Measurements from ENCODE around the gene SIX2. TPM values are rescaled to one million over a fixed set of nuclear protein-coding genes. Genes with fewer than 3 reads are reported as not detected.

SIX2 gene
- total and polyA plus RNA-seq, 2 of the 13 experiments (the other 11 are each of a cell fraction or from before 2014, with no cell fraction given), result not detected

- 26% methylated on average over 11 of the region's 11 CpGs for WGBS (ENCODE audit: low lambda C conversion rate)
- H3K9me3 ChIP-seq (ENCODE audit: low read length), result no peaks in the 10 kb centered on the region
- no peak overlapping the region for H3K9ac ChIP-seq (ENCODE audit: insufficient read depth, low read depth, low read length)
- peak; percentile 30; the same call in 2 of the 3 replicates for ATAC-seq
- POLR2A ChIA-PET, result no interaction called here
- TF ChIP-seq GABPA (IDR thresholded peaks at IDR 0.05; ENCODE audit: low read depth, low read length) (no peak), GABPA (CRISPR knock-in tag; IDR thresholded peaks at IDR 0.05; ENCODE audit: low read depth) (peak; percentile 62), RARA (CRISPR knock-in tag; IDR thresholded peaks at IDR 0.05) (peak; percentile 26; the same call in 1 of the 2 replicates), NR2C2 (CRISPR knock-in tag; IDR thresholded peaks at IDR 0.05; ENCODE audit: borderline replicate concordance) (0 out of 2 replicates have a peak, but pooled peaks have one; percentile 27), GABPB1 (CRISPR knock-in tag; IDR thresholded peaks at IDR 0.05) (peak; percentile 67), SALL1 (CRISPR knock-in tag; IDR thresholded peaks at IDR 0.05) (0 out of 2 replicates have a peak, but pooled peaks have one; percentile 14), THAP9 (CRISPR knock-in tag; IDR thresholded peaks at IDR 0.05; ENCODE audit: borderline replicate concordance) (0 out of 2 replicates have a peak, but pooled peaks have one; percentile 17), HOXA7 (CRISPR knock-in tag; IDR thresholded peaks at IDR 0.05) (no peak), ARNTL (CRISPR knock-in tag; IDR thresholded peaks at IDR 0.05) (no peak)
- H3K79me2 ChIP-seq (ENCODE audit: insufficient read depth, low read length), result no peaks in the 10 kb centered on the region
- BruUV-seq (replicated peaks), result no TSS peak
- no peaks in the 10 kb centered on the region for H3K4me1 ChIP-seq (ENCODE audit: insufficient read depth, low read length)
- peak overlapping the region; percentile 63 for H3K4me2 ChIP-seq (ENCODE audit: low read depth, low read length)
- no peak for DNase-seq (ENCODE audit: low spot score)
- intact Hi-C loops (cut with micrococcal nuclease; ENCODE audit: unreplicated experiment), result no loop called here
- H3K27ac ChIP-seq (ENCODE audit: extremely low read length, insufficient read depth, low read length), result no peak overlapping the region
- no peak for FAIRE-seq
- peak overlapping the region; percentile 85 for H2AFZ ChIP-seq (ENCODE audit: low read length)
- CTCF ChIA-PET (ENCODE audit: low intra/inter-chr PET ratio, low total read pairs), result no interaction called here
- no peaks in the 10 kb centered on the region for H3K36me3 ChIP-seq (replicated peaks in 1 of 2; ENCODE audit: control insufficient read depth in 1 of 2, insufficient read depth in 2 of 2, low read length in 2 of 2)
- H3K27me3 ChIP-seq (ENCODE audit: control insufficient read depth in 1 of 2, insufficient read depth in 2 of 2, low read length in 2 of 2), result peaks cover 1 to 15% of the 10 kb centered on the region in 2 experiments; a peak in 2 of 5 replicates
- H4K20me1 ChIP-seq (ENCODE audit: insufficient read depth, low read length), result no peaks in the 10 kb centered on the region
- peak overlapping the region in 2 of 3 experiments; percentile 35 to 47; a peak in 4 of 6 replicates for H3K4me3 ChIP-seq (replicated peaks in 1 of 3; ENCODE audit: insufficient read depth in 1 of 3, low read depth in 2 of 3, low read length in 3 of 3)
- in situ Hi-C loops (cut with HindIII; ENCODE audit: extremely low pct_ligation_motif_present, low pct_unique_long_range_greater_than_20kb), result no loop called here
Observed at GRCh38 chr2:44972771-44973535, 36.3 kb downstream of the SIX2 start.

All from HepG2 (cell line).